B cell (primary cell): Measurements from ENCODE around the gene RIT2. TPM values are rescaled to one million over a fixed set of nuclear protein-coding genes. Genes with fewer than 3 reads are reported as not detected.

Source experiments
- ATAC-seq: fragments of 200-7000 bp; cut with Tn5 transposase; one replicate; pipeline ENCODE4 v1.10.0; 2021; ENCODE audit warnings: low read depth, mild to moderate bottlenecking, moderate number of reproducible peaks, moderate library complexity
- CTCF ChIA-PET: fragments of 350-600 bp; sonication (Branson Sonifier 250); formaldehyde crosslinking; loops from one replicate; lab custom pipeline; 2021; ENCODE audit warnings: antibody characterized with exemption, inconsistent platforms; lab: Charles Lee
- POLR2A ChIA-PET: fragments of 350-600 bp; sonication (Branson Sonifier 250); formaldehyde crosslinking; loops from one replicate; lab custom pipeline; 2021; ENCODE audit warnings: antibody characterized with exemption; lab: Charles Lee
- DNase-seq: peaks from one replicate; pipeline ENCODE4 v3.0.0; 2013
- H2AFZ ChIP-seq: 2 replicates; pipeline ENCODE4 v1.6.1; 2012; ENCODE audit warnings: mild to moderate bottlenecking, low read depth, low read length; ENCODE audit not compliant: insufficient read depth, poor library complexity, severe bottlenecking
- H3K27ac ChIP-seq, 2 donors: 1 replicate in 1 of 2; 2 replicates in 1 of 2; pipeline ENCODE4 v1.5.1; 2012 to 2013; ENCODE audit warnings: low read length in 2 of 2, mild to moderate bottlenecking in 2 of 2, moderate library complexity in 1 of 2
- H3K27me3 ChIP-seq, 4 experiments: fragments of 200-600 bp in 1 of 4; sonication (generic) in 1 of 4; replicated peaks in 1 of 4; 1 replicate in 2 of 4; 2 replicates in 2 of 4; pipeline versions ENCODE4 v1.6.1 to v1.7.0; 2013 to 2016; ENCODE audit warnings: low read length in 3 of 4, mild to moderate bottlenecking in 2 of 4, mixed read lengths in 1 of 4, moderate library complexity in 1 of 4; ENCODE audit not compliant: insufficient read depth in 4 of 4, control insufficient read depth in 3 of 4; ENCODE audit errors: control extremely low read depth in 1 of 4
- H3K36me3 ChIP-seq, 2 experiments: replicated peaks in 1 of 2; 1 replicate in 1 of 2; 2 replicates in 1 of 2; pipeline versions ENCODE4 v1.6.1 to v1.7.1; 2013; ENCODE audit warnings: low read length in 1 of 2; ENCODE audit not compliant: insufficient read depth in 2 of 2, control insufficient read depth in 1 of 2; ENCODE audit errors: control extremely low read depth in 1 of 2, extremely low read depth in 1 of 2
- H3K4me1 ChIP-seq, 2 donors: fragments of 200-600 bp in 1 of 2; sonication (generic) in 1 of 2; 1 replicate in 1 of 2; 2 replicates in 1 of 2; pipeline versions ENCODE4 v1.5.1 to v1.6.1; 2013 to 2017; ENCODE audit warnings: low read length in 2 of 2; ENCODE audit not compliant: control insufficient read depth in 2 of 2, insufficient read depth in 2 of 2
- H3K4me2 ChIP-seq: replicated peaks from 2 replicates; pipeline ENCODE3; 2012; ENCODE audit warnings: mild to moderate bottlenecking, low read depth, low read length; ENCODE audit not compliant: poor library complexity, severe bottlenecking
- H3K4me3 ChIP-seq, 5 experiments: fragments of 200-600 bp in 1 of 5; sonication (generic) in 1 of 5; 1 replicate in 3 of 5; 2 replicates in 2 of 5; pipeline versions ENCODE4 v1.5.1 to v1.7.0; 2011 to 2016; ENCODE audit warnings: low read length in 4 of 5, mild to moderate bottlenecking in 4 of 5, low read depth in 2 of 5, control low read depth in 1 of 5, moderate library complexity in 1 of 5; ENCODE audit not compliant: insufficient read depth in 1 of 5; ENCODE audit errors: control extremely low read depth in 1 of 5, extremely low read depth in 1 of 5
- H3K79me2 ChIP-seq: fragments of 200-600 bp; sonication (generic); one replicate; pipeline ENCODE4 v1.6.0; 2016; ENCODE audit warnings: low read length; ENCODE audit not compliant: control insufficient read depth, insufficient read depth
- H3K9ac ChIP-seq: fragments of 200-600 bp; sonication (generic); 2 replicates; pipeline ENCODE4 v1.6.1; 2017; ENCODE audit warnings: mild to moderate bottlenecking, low read length, moderate library complexity
- H3K9me3 ChIP-seq, 3 donors: one replicate each; pipeline versions ENCODE4 v1.6.1 to v1.7.1; 2013; ENCODE audit warnings: low read length in 2 of 3; ENCODE audit not compliant: control insufficient read depth in 2 of 3, insufficient read depth in 1 of 3; ENCODE audit errors: control extremely low read depth in 1 of 3
- H4K20me1 ChIP-seq: 2 replicates; pipeline ENCODE4 v1.6.0; 2012; ENCODE audit warnings: mild to moderate bottlenecking, low read length; ENCODE audit not compliant: insufficient read depth, control insufficient read depth, poor library complexity, severe bottlenecking
- H3K27ac Mint-ChIP-seq: one replicate; pipeline ENCODE4 v1.8.0; 2021; ENCODE audit warnings: mixed read lengths
- H3K27me3 Mint-ChIP-seq: one replicate; pipeline ENCODE4 v1.8.0; 2021; ENCODE audit warnings: mixed read lengths
- H3K4me1 Mint-ChIP-seq: one replicate; pipeline ENCODE4 v1.8.0; 2021; ENCODE audit warnings: mixed read lengths
- H3K4me3 Mint-ChIP-seq: one replicate; pipeline ENCODE4 v1.8.0; 2021; ENCODE audit warnings: mixed read lengths
- H3K9me3 Mint-ChIP-seq: one replicate; pipeline ENCODE4 v1.8.0; 2022; ENCODE audit warnings: mixed read lengths; ENCODE audit not compliant: insufficient read depth
- CTCF ChIP-seq: fragments of 200-600 bp; IDR thresholded peaks from one replicate; pipeline ENCODE4 v1.8.0; 2022; ENCODE audit warnings: antibody characterized with exemption, mild to moderate bottlenecking
- EZH2 ChIP-seq: IDR thresholded peaks from 2 replicates; pipeline ENCODE4 v1.6.1; 2012; ENCODE audit warnings: borderline replicate concordance, low read depth, mild to moderate bottlenecking, moderate library complexity, low read length; ENCODE audit not compliant: insufficient read depth, poor library complexity, severe bottlenecking
- WGBS: methylation state at CpG from one replicate; pipeline ENCODE4 v1.1.5; 2013; ENCODE audit warnings: missing lambda C conversion rate; ENCODE audit not compliant: insufficient coverage; 5-methylcytosine and 5-hydroxymethylcytosine counted together
- intact Hi-C: fragments of 100-400 bp; cut with micrococcal nuclease; formaldehyde crosslinking; loops from one replicate; pipeline ENCODE4 v1.10.0; 2022
- polyA plus RNA-seq: library from polyadenylated mRNA; depleted of rRNA; stranded (reverse); fragments of >200 nt; gene quantifications from 2 replicates; pipeline ENCODE4 v1.2.3, GENCODE V29; 2012
- total RNA-seq, 2 donors: library from RNA; stranded (reverse); fragments of 120-200 nt in 1 of 2; gene quantifications; 1 replicate in 1 of 2; 2 replicates in 1 of 2; pipeline versions ENCODE4 v1.2.3 to v1.2.4, GENCODE V29; 2013 to 2022

The RIT2 gene
- total and polyA plus RNA-seq, 2 donors (not counting 1 experiment from before 2014, with no cell fraction given) = not detected

- H3K4me1 ChIP-seq = no peaks in the 10 kb centered on the region
- no peak overlapping the region for H3K27ac ChIP-seq
- H3K4me2 ChIP-seq = no peak overlapping the region
- no peak overlapping the region for H3K4me3 Mint-ChIP-seq
- TF ChIP-seq CTCF (no peak), EZH2 (no peak)
- H3K4me3 ChIP-seq = no peak overlapping the region
- DNase-seq (no peak), ATAC-seq (no peak)
- H3K27me3 Mint-ChIP-seq = no peaks in the 10 kb centered on the region
- peaks cover 2% of the 10 kb centered on the region for H3K9me3 Mint-ChIP-seq
- no peak overlapping the region for H3K27ac Mint-ChIP-seq
- H3K4me1 Mint-ChIP-seq = no peaks in the 10 kb centered on the region
- intact Hi-C loops = no loop called here
- H2AFZ ChIP-seq = no peak overlapping the region
- ChIA-PET POLR2A (no interaction called here), CTCF (no interaction called here)
- H3K9ac ChIP-seq = no peak overlapping the region
- H3K27me3 ChIP-seq = no peaks in the 10 kb centered on the region
- WGBS = no CpG with 5 or more reads among the region's 5 CpGs
- no peaks in the 10 kb centered on the region for H4K20me1 ChIP-seq
- peaks cover 0 to 4% (median 0%) of the 10 kb centered on the region in 3 donors for H3K9me3 ChIP-seq
- no peaks in the 10 kb centered on the region for H3K36me3 ChIP-seq
- H3K79me2 ChIP-seq = no peaks in the 10 kb centered on the region
Observed at GRCh38 chr18:43159086-43159770, 43.7 kb upstream of the RIT2 start.

GRCh38 chr18:43158381-43158780, 42.9 kb upstream of the RIT2 start:
- Histone ChIP-seq H3K4me2 (no peak overlapping the region), H3K36me3 (no peaks in the 10 kb centered on the region), H3K27ac (no peak overlapping the region), H3K27me3 (no peaks in the 10 kb centered on the region), H3K9me3 (peaks cover 0 to 4% (median 0%) of the 10 kb centered on the region in 3 donors), H2AFZ (no peak overlapping the region), H3K4me1 (no peaks in the 10 kb centered on the region), H4K20me1 (no peaks in the 10 kb centered on the region), H3K9ac (no peak overlapping the region), H3K4me3 (no peak overlapping the region), H3K79me2 (no peaks in the 10 kb centered on the region)
- Mint-ChIP-seq H3K4me3 (no peak overlapping the region), H3K4me1 (no peaks in the 10 kb centered on the region), H3K27ac (no peak overlapping the region), H3K27me3 (no peaks in the 10 kb centered on the region), H3K9me3 (no peaks in the 10 kb centered on the region)
- TF ChIP-seq CTCF (no peak), EZH2 (no peak)
- ChIA-PET CTCF (no interaction called here), POLR2A (no interaction called here)
- ATAC-seq = no peak
- 80% methylated on average over 1 of the region's 2 CpGs for WGBS
- intact Hi-C loops = no loop called here
- DNase-seq = no peak
